Lower leg skin (tissue), 4 donors: ENCODE measurements around the gene ZDHHC19. TPM values are rescaled to one million over a fixed set of nuclear protein-coding genes. Genes with fewer than 3 reads are reported as not detected.

ENCODE experiments used
- DNase-seq, 2 donors: peaks; one replicate each; pipeline ENCODE4 v3.0.0-alpha.2; 2019; ENCODE audit warnings: low spot score in 2 of 2
- H3K4me3 ChIP-seq: fragments of 200-600 bp; sonication (generic); 2 replicates; pipeline ENCODE4 v1.5.1; 2017; ENCODE audit warnings: mild to moderate bottlenecking, low read depth; ENCODE audit not compliant: poor library complexity, severe bottlenecking
- POLR2A ChIP-seq, 2 donors: fragments of 450-650 bp; IDR thresholded peaks; one replicate each; pipeline ENCODE4 v1.6.1; 2016 to 2017; ENCODE audit warnings: antibody characterized with exemption in 2 of 2, mild to moderate bottlenecking in 1 of 2, moderate library complexity in 1 of 2
- WGBS, 2 donors: methylation state at CpG; one replicate each; pipeline ENCODE4 v1.1.5; 2018; 5-methylcytosine and 5-hydroxymethylcytosine counted together
- intact Hi-C: fragments of 100-400 bp; cut with DNase I; formaldehyde crosslinking; loops from one replicate; pipeline ENCODE4 v1.15.0; 2023; ENCODE audit warnings: low total_unique reads
- total RNA-seq, 4 donors: library from RNA; depleted of rRNA; stranded (reverse); fragments of >200 nt; gene quantifications; one replicate each; pipeline ENCODE4 v1.1.0, GENCODE V29; 2016
- TF ChIP-seq, protein P1 (sequence below), 3 donors: fragments of 450-650 bp; IDR thresholded peaks; one replicate each; pipeline ENCODE4 v1.5.1; 2016; ENCODE audit warnings: antibody characterized with exemption in 3 of 3, mild to moderate bottlenecking in 3 of 3, moderate library complexity in 2 of 3

The ZDHHC19 gene
- total RNA-seq, 4 donors from 2014 or later: not detected

DNA sequence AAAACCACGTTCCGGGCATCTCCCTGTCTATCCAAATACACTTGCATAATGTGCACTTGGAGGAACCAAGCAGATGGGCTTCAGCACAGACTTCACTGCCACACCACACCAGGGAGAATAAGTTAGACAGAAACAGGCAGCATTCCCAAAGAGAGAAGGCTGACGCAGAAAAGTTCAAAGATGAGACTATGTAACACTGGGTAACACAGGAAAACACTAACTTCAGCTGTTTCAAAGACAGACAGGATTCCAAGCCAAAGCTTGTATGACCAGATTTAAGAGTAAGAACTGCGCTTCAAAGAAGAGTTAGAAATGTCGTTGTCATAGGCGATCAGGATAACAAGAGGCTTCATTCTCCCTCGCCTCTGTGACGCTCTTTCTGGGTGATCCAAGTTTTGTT, 25.0 kb upstream of the ZDHHC19 start:
- intact Hi-C loops: no loop called here
- no peak for DNase-seq
- no peak for TF ChIP-seq POLR2A (IDR thresholded peaks at IDR 0.05)
- TF ChIP-seq, protein P1, sequence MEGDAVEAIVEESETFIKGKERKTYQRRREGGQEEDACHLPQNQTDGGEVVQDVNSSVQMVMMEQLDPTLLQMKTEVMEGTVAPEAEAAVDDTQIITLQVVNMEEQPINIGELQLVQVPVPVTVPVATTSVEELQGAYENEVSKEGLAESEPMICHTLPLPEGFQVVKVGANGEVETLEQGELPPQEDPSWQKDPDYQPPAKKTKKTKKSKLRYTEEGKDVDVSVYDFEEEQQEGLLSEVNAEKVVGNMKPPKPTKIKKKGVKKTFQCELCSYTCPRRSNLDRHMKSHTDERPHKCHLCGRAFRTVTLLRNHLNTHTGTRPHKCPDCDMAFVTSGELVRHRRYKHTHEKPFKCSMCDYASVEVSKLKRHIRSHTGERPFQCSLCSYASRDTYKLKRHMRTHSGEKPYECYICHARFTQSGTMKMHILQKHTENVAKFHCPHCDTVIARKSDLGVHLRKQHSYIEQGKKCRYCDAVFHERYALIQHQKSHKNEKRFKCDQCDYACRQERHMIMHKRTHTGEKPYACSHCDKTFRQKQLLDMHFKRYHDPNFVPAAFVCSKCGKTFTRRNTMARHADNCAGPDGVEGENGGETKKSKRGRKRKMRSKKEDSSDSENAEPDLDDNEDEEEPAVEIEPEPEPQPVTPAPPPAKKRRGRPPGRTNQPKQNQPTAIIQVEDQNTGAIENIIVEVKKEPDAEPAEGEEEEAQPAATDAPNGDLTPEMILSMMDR (IDR thresholded peaks at IDR 0.05): no peak
- WGBS, 2 donors: 71 to 72% methylated on average over 8 of the region's 8 CpGs
- no peak overlapping the region for H3K4me3 ChIP-seq

- intact Hi-C loops: no loop called here
- TF ChIP-seq POLR2A (IDR thresholded peaks at IDR 0.05): no peak
- TF ChIP-seq, protein P1 (IDR thresholded peaks at IDR 0.05): no peak
- WGBS, 2 donors: 60 to 62% methylated on average over 12 of the region's 12 CpGs
- DNase-seq: no peak
- H3K4me3 ChIP-seq: no peak overlapping the region
Observed at GRCh38 chr3:196235452-196236122, 24.4 kb upstream of the ZDHHC19 start.

GRCh38 chr3:196232882-196233251, 21.7 kb upstream of the ZDHHC19 start:
- TF ChIP-seq, protein P1 (IDR thresholded peaks at IDR 0.05): no peak
- TF ChIP-seq POLR2A (IDR thresholded peaks at IDR 0.05): no peak
- H3K4me3 ChIP-seq: no peak overlapping the region
- DNase-seq: no peak
- intact Hi-C loops: no loop called here
- whole genome bisulfite sequencing, 2 donors: 80 to 83% methylated on average over 8 of the region's 8 CpGs

- DNase-seq: no peak
- no peak for TF ChIP-seq POLR2A (IDR thresholded peaks at IDR 0.05)
- TF ChIP-seq, protein P1 (IDR thresholded peaks at IDR 0.05): no peak
- intact Hi-C loops: no loop called here
- 92 to 95% methylated on average over 12 of the region's 12 CpGs for WGBS, 2 donors
- H3K4me3 ChIP-seq: no peak overlapping the region
Observed at GRCh38 chr3:196232154-196232881, 21.1 kb upstream of the ZDHHC19 start.

DNA sequence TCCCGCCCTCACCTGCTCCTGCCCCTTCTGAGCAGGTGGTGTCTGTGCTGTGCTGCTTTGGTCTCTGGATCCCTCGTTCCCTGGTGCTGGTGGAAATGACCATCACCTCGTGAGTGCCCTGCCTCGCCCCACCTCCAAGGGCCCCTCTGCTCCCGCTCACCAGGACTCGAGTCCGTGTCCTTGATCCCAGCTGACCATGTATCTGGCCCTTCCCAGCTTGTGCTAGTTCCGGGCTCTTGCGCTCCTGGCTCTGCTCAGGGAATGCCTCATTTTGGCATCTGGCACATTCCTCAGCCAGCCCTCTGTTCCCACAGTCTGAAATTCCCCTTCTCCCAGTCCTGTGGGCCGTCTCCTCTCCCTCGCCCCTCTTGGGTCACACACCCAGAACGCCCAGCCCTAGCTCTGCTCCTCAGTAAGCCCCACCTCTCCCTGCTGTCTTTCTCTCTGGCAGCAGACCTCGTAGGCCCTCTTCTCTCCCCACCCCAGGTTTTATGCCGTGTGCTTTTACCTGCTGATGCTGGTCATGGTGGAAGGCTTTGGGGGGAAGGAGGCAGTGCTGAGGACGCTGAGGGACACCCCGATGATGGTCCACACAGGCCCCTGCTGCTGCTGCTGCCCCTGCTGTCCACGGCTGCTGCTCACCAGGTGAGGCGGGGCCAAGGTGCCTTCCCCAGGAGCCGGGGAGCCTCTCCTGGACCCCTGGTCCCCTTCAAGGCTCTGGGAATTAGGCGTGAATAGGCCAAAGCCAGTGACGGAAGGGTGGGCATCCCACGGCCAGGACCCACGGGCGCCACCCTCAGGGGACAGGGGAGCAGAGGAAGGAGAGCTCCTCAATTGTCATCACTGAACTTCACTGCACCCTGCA, 16.7 kb upstream of the ZDHHC19 start:
- WGBS, 2 donors: 44 to 46% methylated on average over 21 to 22 of the region's 24 CpGs
- DNase-seq: no peak
- TF ChIP-seq POLR2A (IDR thresholded peaks at IDR 0.05): no peak
- TF ChIP-seq, protein P1 (IDR thresholded peaks at IDR 0.05): no peak
- H3K4me3 ChIP-seq: no peak overlapping the region
- intact Hi-C loops: no loop called here
